Loucy (cell line): ENCODE data around the gene PPARGC1A.

Source experiments
- H2AFZ ChIP-seq: fragments of 200-600 bp; sonication (generic); 2 replicates; pipeline ENCODE4 v1.6.0; 2016; ENCODE audit warnings: antibody characterized with exemption, mild to moderate bottlenecking, low read length, moderate library complexity
- H3F3A ChIP-seq: fragments of 200-600 bp; 2 replicates; pipeline ENCODE4 v1.6.0; 2016; ENCODE audit warnings: antibody characterized with exemption, low read depth, mild to moderate bottlenecking
- H3K27me3 ChIP-seq: fragments of 200-600 bp; sonication (generic); 2 replicates; pipeline ENCODE4 v1.6.1; 2014; ENCODE audit warnings: low read length, mild to moderate bottlenecking; ENCODE audit not compliant: insufficient read depth, poor library complexity, severe bottlenecking
- H3K36me3 ChIP-seq: fragments of 200-600 bp; sonication (generic); 2 replicates; pipeline ENCODE4 v1.6.1; 2016; ENCODE audit warnings: low read length; ENCODE audit not compliant: insufficient read depth
- H3K4me1 ChIP-seq: fragments of 200-600 bp; sonication (generic); 2 replicates; pipeline ENCODE4 v1.5.1; 2014; ENCODE audit warnings: low read length, mild to moderate bottlenecking; ENCODE audit not compliant: insufficient read depth, poor library complexity, severe bottlenecking
- H3K4me2 ChIP-seq: fragments of 200-600 bp; sonication (generic); 2 replicates; pipeline ENCODE4 v1.6.0; 2014; ENCODE audit warnings: antibody characterized with exemption, low read length, low read depth, mild to moderate bottlenecking; ENCODE audit not compliant: poor library complexity, severe bottlenecking
- H3K4me3 ChIP-seq: fragments of 200-600 bp; sonication (generic); 2 replicates; pipeline ENCODE4 v1.5.1; 2014; ENCODE audit warnings: low read length, mild to moderate bottlenecking, mixed read lengths; ENCODE audit not compliant: poor library complexity, severe bottlenecking
- H3K79me2 ChIP-seq: fragments of 200-600 bp; sonication (generic); 2 replicates; pipeline ENCODE4 v1.6.1; 2014; ENCODE audit warnings: low read length; ENCODE audit not compliant: insufficient read depth
- H3K9ac ChIP-seq: fragments of 200-600 bp; sonication (generic); 2 replicates; pipeline ENCODE4 v1.6.0; 2014; ENCODE audit warnings: mild to moderate bottlenecking, low read depth, low read length, moderate library complexity; ENCODE audit not compliant: poor library complexity, severe bottlenecking
- H3K9me2 ChIP-seq: fragments of 200-600 bp; sonication (generic); replicated peaks from 2 replicates; pipeline ENCODE4 v1.6.1; 2016; ENCODE audit warnings: low read depth, low read length, mixed read lengths
- H3K9me3 ChIP-seq: fragments of 200-600 bp; sonication (generic); 2 replicates; pipeline ENCODE4 v1.6.1; 2014; ENCODE audit warnings: mild to moderate bottlenecking, antibody characterized with exemption, low read length, low read depth; ENCODE audit not compliant: insufficient read depth
- H4K20me1 ChIP-seq: fragments of 200-600 bp; sonication (generic); 2 replicates; pipeline ENCODE4 v1.6.0; 2014; ENCODE audit warnings: antibody characterized with exemption, low read length, mild to moderate bottlenecking; ENCODE audit not compliant: insufficient read depth, poor library complexity, severe bottlenecking
- CTCF ChIP-seq: fragments of 200-600 bp; sonication (generic); conservative IDR thresholded peaks from 2 replicates; pipeline ENCODE4 v1.5.1; 2014; ENCODE audit warnings: mild to moderate bottlenecking, antibody characterized with exemption, low read length
- EZH2phosphoT487 ChIP-seq: fragments of 200-600 bp; IDR thresholded peaks from 2 replicates; pipeline ENCODE4 v1.6.1; 2018; ENCODE audit warnings: antibody characterized with exemption, mild to moderate bottlenecking, moderate library complexity, borderline replicate concordance

The PPARGC1A gene

GRCh38 chr4:23876418-23877089, 13.3 kb downstream of the PPARGC1A start:
- H3K4me2 ChIP-seq, result no peak overlapping the region
- H3K27me3 ChIP-seq, result no peaks in the 10 kb centered on the region
- H3K4me1 ChIP-seq, result no peaks in the 10 kb centered on the region
- no peak overlapping the region for H3K9ac ChIP-seq
- H2AFZ ChIP-seq, result no peak overlapping the region
- TF ChIP-seq EZH2phosphoT487 (no peak), CTCF (no peak)
- no peaks in the 10 kb centered on the region for H3K9me3 ChIP-seq
- no peaks in the 10 kb centered on the region for H4K20me1 ChIP-seq
- H3F3A ChIP-seq, result no peaks in the 10 kb centered on the region
- H3K9me2 ChIP-seq, result no peaks in the 10 kb centered on the region
- H3K79me2 ChIP-seq, result no peaks in the 10 kb centered on the region
- H3K4me3 ChIP-seq, result no peak overlapping the region
- H3K36me3 ChIP-seq, result no peaks in the 10 kb centered on the region

- H3K27me3 ChIP-seq, result no peaks in the 10 kb centered on the region
- no peak overlapping the region for H3K9ac ChIP-seq
- TF ChIP-seq CTCF (no peak), EZH2phosphoT487 (no peak)
- no peaks in the 10 kb centered on the region for H3K9me3 ChIP-seq
- no peak overlapping the region for H3K4me3 ChIP-seq
- no peaks in the 10 kb centered on the region for H3K36me3 ChIP-seq
- no peak overlapping the region for H3K4me2 ChIP-seq
- H3F3A ChIP-seq, result no peaks in the 10 kb centered on the region
- H3K4me1 ChIP-seq, result no peaks in the 10 kb centered on the region
- H3K79me2 ChIP-seq, result no peaks in the 10 kb centered on the region
- H2AFZ ChIP-seq, result no peak overlapping the region
- no peaks in the 10 kb centered on the region for H4K20me1 ChIP-seq
- H3K9me2 ChIP-seq, result no peaks in the 10 kb centered on the region
Observed at GRCh38 chr4:23875317-23875716, 14.5 kb downstream of the PPARGC1A start.

- no peaks in the 10 kb centered on the region for H3K4me1 ChIP-seq
- H3K4me3 ChIP-seq, result no peak overlapping the region
- H3K9ac ChIP-seq, result no peak overlapping the region
- H4K20me1 ChIP-seq, result no peaks in the 10 kb centered on the region
- TF ChIP-seq EZH2phosphoT487 (no peak), CTCF (no peak)
- no peak overlapping the region for H3K4me2 ChIP-seq
- H3F3A ChIP-seq, result no peaks in the 10 kb centered on the region
- no peak overlapping the region for H2AFZ ChIP-seq
- H3K9me2 ChIP-seq, result no peaks in the 10 kb centered on the region
- no peaks in the 10 kb centered on the region for H3K9me3 ChIP-seq
- no peaks in the 10 kb centered on the region for H3K79me2 ChIP-seq
- H3K27me3 ChIP-seq, result no peaks in the 10 kb centered on the region
- no peaks in the 10 kb centered on the region for H3K36me3 ChIP-seq
Observed at GRCh38 chr4:23874536-23874901, 15.3 kb downstream of the PPARGC1A start.
